ENCODE data around the gene FGFBP1.

GRCh38 chr4:15913631-15913970 is 24.9 kb downstream of the FGFBP1 start:
- no peak for TF ChIP-seq POLR2AphosphoS5 (IDR thresholded peaks at IDR 0.05)
- TF ChIP-seq CTCF (IDR thresholded peaks at IDR 0.05), result no peak
- no peak for TF ChIP-seq EP300 (IDR thresholded peaks at IDR 0.05)
- TF ChIP-seq POLR2A (IDR thresholded peaks at IDR 0.05), result no peak

Measured in gastroesophageal sphincter (tissue), 3 donors.